WTC11 (cell line): ENCODE data around the gene MAPRE2. TPM values are rescaled to one million over a fixed set of nuclear protein-coding genes. Genes with fewer than 3 reads are reported as not detected.
A peak's percentile ranks its signal among the peaks of the same experiment; 100 is the strongest.

Experiments used
- ATAC-seq: fragments of 200-7000 bp; cut with Tn5 transposase; 2 replicates; pipeline ENCODE4 v1.10.0; 2021; ENCODE audit warnings: mild to moderate bottlenecking, moderate library complexity
- CTCF ChIA-PET: fragments of 300-600 bp; sonication (Branson Sonifier 250); formaldehyde crosslinking; loops from one replicate; lab custom pipeline; 2021; ENCODE audit warnings: antibody characterized with exemption; lab: Charles Lee
- POLR2A ChIA-PET: fragments of 350-600 bp; sonication (Branson Sonifier 250); formaldehyde crosslinking; loops from one replicate; lab custom pipeline; 2021; ENCODE audit warnings: antibody characterized with exemption; lab: Charles Lee
- DNase-seq: peaks from one replicate; pipeline ENCODE4 v3.0.0; 2021; ENCODE audit warnings: low spot score
- H3K27ac Mint-ChIP-seq: 2 replicates; pipeline ENCODE4 v1.8.0; 2021; ENCODE audit warnings: mixed read lengths
- H3K27me3 Mint-ChIP-seq: 2 replicates; pipeline ENCODE4 v1.8.0; 2021; ENCODE audit warnings: low read depth, mild to moderate bottlenecking, moderate library complexity, mixed read lengths
- H3K36me3 Mint-ChIP-seq: 2 replicates; pipeline ENCODE4 v1.8.0; 2021; ENCODE audit warnings: mixed read lengths
- H3K4me1 Mint-ChIP-seq: 2 replicates; pipeline ENCODE4 v1.8.0; 2022; ENCODE audit warnings: mixed read lengths
- H3K4me3 Mint-ChIP-seq: 2 replicates; pipeline ENCODE4 v1.8.0; 2021; ENCODE audit warnings: mild to moderate bottlenecking, moderate library complexity, mixed read lengths
- H3K9me3 Mint-ChIP-seq: 2 replicates; pipeline ENCODE4 v1.8.0; 2021; ENCODE audit warnings: mixed read lengths
- CREB1 ChIP-seq: sonication (generic); formaldehyde crosslinking; IDR thresholded peaks from 2 replicates; pipeline ENCODE4 v1.8.0; 2023; ENCODE audit warnings: mild to moderate bottlenecking, missing genetic modification reagents
- ELF4 ChIP-seq: sonication (generic); formaldehyde crosslinking; IDR thresholded peaks from 2 replicates; pipeline ENCODE4 v1.8.1; 2022; ENCODE audit warnings: low read depth, mild to moderate bottlenecking, moderate library complexity, missing genetic modification reagents
- FOXK1 ChIP-seq: sonication (generic); formaldehyde crosslinking; IDR thresholded peaks from 2 replicates; pipeline ENCODE4 v1.8.0; 2022; ENCODE audit warnings: mild to moderate bottlenecking, moderate library complexity, missing genetic modification reagents
- GRHL2 ChIP-seq: fragments of 250-450 bp; sonication (Bioruptor Pico); IDR thresholded peaks from 2 replicates; pipeline ENCODE4 v1.8.0; 2022; ENCODE audit warnings: mild to moderate bottlenecking, moderate library complexity; ENCODE audit not compliant: insufficient replicate concordance, severe bottlenecking
- GTF2I ChIP-seq: fragments of 250-450 bp; sonication (Bioruptor Pico); conservative IDR thresholded peaks from 2 replicates; pipeline ENCODE4 v1.4.0; 2021; ENCODE audit warnings: mild to moderate bottlenecking
- IRF2 ChIP-seq: sonication (generic); formaldehyde crosslinking; IDR thresholded peaks from 2 replicates; pipeline ENCODE4 v1.8.0; 2022; ENCODE audit warnings: low read depth, missing genetic modification reagents, borderline replicate concordance
- JAZF1 ChIP-seq: fragments of 250-450 bp; sonication (Bioruptor Pico); IDR thresholded peaks from 2 replicates; pipeline ENCODE4 v1.9.0; 2021; ENCODE audit warnings: moderate library complexity, mild to moderate bottlenecking, inconsistent platforms
- NFE2L1 ChIP-seq: sonication (generic); formaldehyde crosslinking; IDR thresholded peaks from 2 replicates; pipeline ENCODE4 v1.8.1; 2023; ENCODE audit warnings: missing genetic modification reagents
- NR1H2 ChIP-seq: sonication (generic); formaldehyde crosslinking; IDR thresholded peaks from 2 replicates; pipeline ENCODE4 v1.9.0; 2021; ENCODE audit warnings: mild to moderate bottlenecking, moderate library complexity, missing genetic modification reagents
- RORB ChIP-seq: fragments of 250-450 bp; sonication (Bioruptor Pico); IDR thresholded peaks from 2 replicates; pipeline ENCODE4 v1.9.0; 2021; ENCODE audit warnings: mild to moderate bottlenecking
- ZBTB21 ChIP-seq: sonication (generic); formaldehyde crosslinking; IDR thresholded peaks from 2 replicates; pipeline ENCODE4 v1.8.1; 2023; ENCODE audit warnings: mild to moderate bottlenecking, missing genetic modification reagents, borderline replicate concordance
- ZNF219 ChIP-seq: sonication (generic); formaldehyde crosslinking; IDR thresholded peaks from 2 replicates; pipeline ENCODE4 v1.8.0; 2023; ENCODE audit warnings: missing genetic modification reagents, mild to moderate bottlenecking, borderline replicate concordance
- ZNF416 ChIP-seq: fragments of 250-450 bp; sonication (Bioruptor Pico); IDR thresholded peaks from 2 replicates; pipeline ENCODE4 v1.9.0; 2021; ENCODE audit warnings: mild to moderate bottlenecking, inconsistent platforms
- ZNF671 ChIP-seq: fragments of 250-450 bp; sonication (Bioruptor Pico); IDR thresholded peaks from 2 replicates; pipeline ENCODE4 v1.8.0; 2021; ENCODE audit warnings: mild to moderate bottlenecking
- total RNA-seq: library from RNA; stranded (reverse); gene quantifications from 3 replicates; pipeline ENCODE4 v1.2.3, GENCODE V29; 2021
- TF ChIP-seq, protein P1 (sequence below): sonication (generic); formaldehyde crosslinking; IDR thresholded peaks from 2 replicates; pipeline ENCODE4 v1.8.0; 2022; ENCODE audit warnings: mild to moderate bottlenecking, missing genetic modification reagents
- TF ChIP-seq, protein P2 (sequence below): sonication (generic); formaldehyde crosslinking; IDR thresholded peaks from 2 replicates; pipeline ENCODE4 v1.8.1; 2023; ENCODE audit warnings: mild to moderate bottlenecking, missing genetic modification reagents, moderate library complexity
- TF ChIP-seq, protein P3 (sequence below): fragments of 200-600 bp; IDR thresholded peaks from 2 replicates; pipeline ENCODE4 v1.8.0; 2022; ENCODE audit warnings: antibody characterized with exemption
- TF ChIP-seq, protein P4 (sequence below): fragments of 250-450 bp; sonication (Bioruptor Pico); IDR thresholded peaks from 2 replicates; pipeline ENCODE4 v1.8.0; 2021; ENCODE audit warnings: mild to moderate bottlenecking
- TF ChIP-seq, protein P5 (sequence below): sonication (generic); formaldehyde crosslinking; IDR thresholded peaks from 2 replicates; pipeline ENCODE4 v1.8.0; 2022; ENCODE audit warnings: mild to moderate bottlenecking, missing genetic modification reagents
- TF ChIP-seq, protein P6 (sequence below): sonication (generic); formaldehyde crosslinking; IDR thresholded peaks from 2 replicates; pipeline ENCODE4 v1.8.1; 2023; ENCODE audit warnings: mild to moderate bottlenecking, moderate library complexity, missing genetic modification reagents
- TF ChIP-seq, protein P7 (sequence below): sonication (generic); formaldehyde crosslinking; IDR thresholded peaks from 2 replicates; pipeline ENCODE4 v1.8.0; 2022; ENCODE audit warnings: mild to moderate bottlenecking, missing genetic modification reagents
- TF ChIP-seq, protein P8 (sequence below): sonication (generic); formaldehyde crosslinking; IDR thresholded peaks from 2 replicates; pipeline ENCODE4 v1.8.1; 2023; ENCODE audit warnings: mild to moderate bottlenecking, missing genetic modification reagents
- TF ChIP-seq, protein P9 (sequence below): sonication (generic); formaldehyde crosslinking; IDR thresholded peaks from 2 replicates; pipeline ENCODE4 v1.8.1; 2022; ENCODE audit warnings: mild to moderate bottlenecking, moderate library complexity, missing genetic modification reagents

The MAPRE2 gene
- total RNA-seq, 1 experiment from 2014 or later = 20.4 TPM

DNA sequence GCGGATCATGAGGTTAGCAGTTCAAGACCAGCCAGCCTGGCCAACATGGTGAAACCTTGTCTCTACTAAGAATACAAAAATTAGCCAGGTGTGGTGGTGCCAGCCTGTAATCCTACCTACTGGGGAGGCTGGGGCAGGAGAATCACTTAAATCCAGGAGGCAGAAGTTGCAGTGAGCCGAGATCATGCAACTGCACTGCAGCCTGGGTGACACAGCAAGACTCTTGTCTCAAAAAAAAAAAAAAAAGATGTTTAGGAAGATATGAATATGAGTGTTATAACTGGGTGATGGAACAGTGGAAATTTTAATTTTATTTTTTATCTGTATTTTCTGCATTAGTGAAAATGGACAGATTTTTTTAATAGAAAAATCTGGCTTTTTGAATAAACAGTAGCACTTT lies 14.5 kb downstream of the MAPRE2 start:
- Mint-ChIP-seq H3K4me1 (peaks cover 26% of the 10 kb centered on the region), H3K27me3 (no peaks in the 10 kb centered on the region), H3K4me3 (no peak overlapping the region), H3K36me3 (no peaks in the 10 kb centered on the region), H3K27ac (no peak overlapping the region), H3K9me3 (no peaks in the 10 kb centered on the region)
- DNase-seq = no peak
- ChIA-PET POLR2A (no interaction called here), CTCF (no interaction called here)
- TF ChIP-seq JAZF1 (CRISPR knock-in tag) (no peak), ZNF671 (CRISPR knock-in tag) (no peak), GTF2I (no peak), CREB1 (CRISPR knock-in tag) (no peak), RORB (no peak), ZBTB21 (CRISPR knock-in tag) (no peak), IRF2 (CRISPR knock-in tag) (no peak)
- TF ChIP-seq, protein P1, sequence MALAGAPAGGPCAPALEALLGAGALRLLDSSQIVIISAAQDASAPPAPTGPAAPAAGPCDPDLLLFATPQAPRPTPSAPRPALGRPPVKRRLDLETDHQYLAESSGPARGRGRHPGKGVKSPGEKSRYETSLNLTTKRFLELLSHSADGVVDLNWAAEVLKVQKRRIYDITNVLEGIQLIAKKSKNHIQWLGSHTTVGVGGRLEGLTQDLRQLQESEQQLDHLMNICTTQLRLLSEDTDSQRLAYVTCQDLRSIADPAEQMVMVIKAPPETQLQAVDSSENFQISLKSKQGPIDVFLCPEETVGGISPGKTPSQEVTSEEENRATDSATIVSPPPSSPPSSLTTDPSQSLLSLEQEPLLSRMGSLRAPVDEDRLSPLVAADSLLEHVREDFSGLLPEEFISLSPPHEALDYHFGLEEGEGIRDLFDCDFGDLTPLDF (CRISPR knock-in tag) = no peak
- TF ChIP-seq, protein P2, sequence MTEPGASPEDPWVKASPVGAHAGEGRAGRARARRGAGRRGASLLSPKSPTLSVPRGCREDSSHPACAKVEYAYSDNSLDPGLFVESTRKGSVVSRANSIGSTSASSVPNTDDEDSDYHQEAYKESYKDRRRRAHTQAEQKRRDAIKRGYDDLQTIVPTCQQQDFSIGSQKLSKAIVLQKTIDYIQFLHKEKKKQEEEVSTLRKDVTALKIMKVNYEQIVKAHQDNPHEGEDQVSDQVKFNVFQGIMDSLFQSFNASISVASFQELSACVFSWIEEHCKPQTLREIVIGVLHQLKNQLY (CRISPR knock-in tag) = no peak
- TF ChIP-seq, protein P3, sequence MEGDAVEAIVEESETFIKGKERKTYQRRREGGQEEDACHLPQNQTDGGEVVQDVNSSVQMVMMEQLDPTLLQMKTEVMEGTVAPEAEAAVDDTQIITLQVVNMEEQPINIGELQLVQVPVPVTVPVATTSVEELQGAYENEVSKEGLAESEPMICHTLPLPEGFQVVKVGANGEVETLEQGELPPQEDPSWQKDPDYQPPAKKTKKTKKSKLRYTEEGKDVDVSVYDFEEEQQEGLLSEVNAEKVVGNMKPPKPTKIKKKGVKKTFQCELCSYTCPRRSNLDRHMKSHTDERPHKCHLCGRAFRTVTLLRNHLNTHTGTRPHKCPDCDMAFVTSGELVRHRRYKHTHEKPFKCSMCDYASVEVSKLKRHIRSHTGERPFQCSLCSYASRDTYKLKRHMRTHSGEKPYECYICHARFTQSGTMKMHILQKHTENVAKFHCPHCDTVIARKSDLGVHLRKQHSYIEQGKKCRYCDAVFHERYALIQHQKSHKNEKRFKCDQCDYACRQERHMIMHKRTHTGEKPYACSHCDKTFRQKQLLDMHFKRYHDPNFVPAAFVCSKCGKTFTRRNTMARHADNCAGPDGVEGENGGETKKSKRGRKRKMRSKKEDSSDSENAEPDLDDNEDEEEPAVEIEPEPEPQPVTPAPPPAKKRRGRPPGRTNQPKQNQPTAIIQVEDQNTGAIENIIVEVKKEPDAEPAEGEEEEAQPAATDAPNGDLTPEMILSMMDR = no peak
- TF ChIP-seq, protein P4, sequence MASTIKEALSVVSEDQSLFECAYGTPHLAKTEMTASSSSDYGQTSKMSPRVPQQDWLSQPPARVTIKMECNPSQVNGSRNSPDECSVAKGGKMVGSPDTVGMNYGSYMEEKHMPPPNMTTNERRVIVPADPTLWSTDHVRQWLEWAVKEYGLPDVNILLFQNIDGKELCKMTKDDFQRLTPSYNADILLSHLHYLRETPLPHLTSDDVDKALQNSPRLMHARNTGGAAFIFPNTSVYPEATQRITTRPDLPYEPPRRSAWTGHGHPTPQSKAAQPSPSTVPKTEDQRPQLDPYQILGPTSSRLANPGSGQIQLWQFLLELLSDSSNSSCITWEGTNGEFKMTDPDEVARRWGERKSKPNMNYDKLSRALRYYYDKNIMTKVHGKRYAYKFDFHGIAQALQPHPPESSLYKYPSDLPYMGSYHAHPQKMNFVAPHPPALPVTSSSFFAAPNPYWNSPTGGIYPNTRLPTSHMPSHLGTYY (CRISPR knock-in tag) = no peak
- ATAC-seq = no peak

DNA sequence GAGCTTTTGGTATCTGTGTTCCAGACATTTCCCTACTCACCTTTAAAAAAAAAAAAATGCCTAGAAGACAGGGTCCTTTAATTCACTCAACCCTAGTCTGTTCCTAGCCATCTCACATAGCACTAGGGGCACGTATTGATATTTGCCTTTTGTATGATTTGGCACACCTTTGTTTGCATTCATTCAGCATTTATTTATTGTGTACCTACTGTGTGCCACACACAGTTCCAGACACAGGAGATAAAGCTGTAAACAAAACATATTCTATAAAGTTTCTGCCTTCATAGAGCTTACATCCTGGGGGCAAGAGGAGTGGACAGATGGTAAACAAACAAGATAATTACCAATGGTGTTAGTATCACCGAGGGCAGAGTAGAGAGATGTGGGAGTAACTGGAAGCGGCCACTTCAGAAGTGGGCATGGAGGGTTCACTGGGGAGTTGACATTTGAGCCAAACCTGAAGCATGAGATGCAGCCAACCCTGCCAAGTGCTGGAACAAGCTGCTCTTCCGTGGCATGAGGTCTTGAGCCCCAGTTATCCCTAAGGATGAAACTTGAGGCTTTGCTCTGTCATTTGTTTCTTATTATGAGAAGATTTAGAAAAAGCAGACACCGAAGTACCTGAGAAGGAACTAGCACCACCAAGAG lies 18.2 kb downstream of the MAPRE2 start:
- Mint-ChIP-seq H3K9me3 (no peaks in the 10 kb centered on the region), H3K27me3 (no peaks in the 10 kb centered on the region), H3K4me3 (no peak overlapping the region), H3K4me1 (peaks cover 30% of the 10 kb centered on the region), H3K36me3 (no peaks in the 10 kb centered on the region), H3K27ac (peak overlapping the region; percentile 6; the same call in 1 of the 2 replicates)
- DNase-seq (no peak), ATAC-seq (no peak)
- ChIA-PET POLR2A (no interaction called here), CTCF (interaction anchor here (0.6 to 1.2 kb wide), 5 partner anchors 17 to 68 kb away, joined by 3 to 4 read pairs (median 3); partner anchors contain the start of gene MAPRE2)
- TF ChIP-seq ZNF416 (CRISPR knock-in tag) (no peak), IRF2 (CRISPR knock-in tag) (no peak), NR1H2 (CRISPR knock-in tag) (no peak), FOXK1 (no peak), JAZF1 (CRISPR knock-in tag) (no peak), GRHL2 (CRISPR knock-in tag) (no peak), ELF4 (CRISPR knock-in tag) (no peak), ZNF219 (CRISPR knock-in tag) (no peak), NFE2L1 (CRISPR knock-in tag) (no peak)
- TF ChIP-seq, protein P5, sequence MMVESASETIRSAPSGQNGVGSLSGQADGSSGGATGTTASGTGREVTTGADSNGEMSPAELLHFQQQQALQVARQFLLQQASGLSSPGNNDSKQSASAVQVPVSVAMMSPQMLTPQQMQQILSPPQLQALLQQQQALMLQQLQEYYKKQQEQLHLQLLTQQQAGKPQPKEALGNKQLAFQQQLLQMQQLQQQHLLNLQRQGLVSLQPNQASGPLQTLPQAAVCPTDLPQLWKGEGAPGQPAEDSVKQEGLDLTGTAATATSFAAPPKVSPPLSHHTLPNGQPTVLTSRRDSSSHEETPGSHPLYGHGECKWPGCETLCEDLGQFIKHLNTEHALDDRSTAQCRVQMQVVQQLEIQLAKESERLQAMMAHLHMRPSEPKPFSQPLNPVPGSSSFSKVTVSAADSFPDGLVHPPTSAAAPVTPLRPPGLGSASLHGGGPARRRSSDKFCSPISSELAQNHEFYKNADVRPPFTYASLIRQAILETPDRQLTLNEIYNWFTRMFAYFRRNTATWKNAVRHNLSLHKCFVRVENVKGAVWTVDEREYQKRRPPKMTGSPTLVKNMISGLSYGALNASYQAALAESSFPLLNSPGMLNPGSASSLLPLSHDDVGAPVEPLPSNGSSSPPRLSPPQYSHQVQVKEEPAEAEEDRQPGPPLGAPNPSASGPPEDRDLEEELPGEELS (CRISPR knock-in tag) = no peak
- TF ChIP-seq, protein P6, sequence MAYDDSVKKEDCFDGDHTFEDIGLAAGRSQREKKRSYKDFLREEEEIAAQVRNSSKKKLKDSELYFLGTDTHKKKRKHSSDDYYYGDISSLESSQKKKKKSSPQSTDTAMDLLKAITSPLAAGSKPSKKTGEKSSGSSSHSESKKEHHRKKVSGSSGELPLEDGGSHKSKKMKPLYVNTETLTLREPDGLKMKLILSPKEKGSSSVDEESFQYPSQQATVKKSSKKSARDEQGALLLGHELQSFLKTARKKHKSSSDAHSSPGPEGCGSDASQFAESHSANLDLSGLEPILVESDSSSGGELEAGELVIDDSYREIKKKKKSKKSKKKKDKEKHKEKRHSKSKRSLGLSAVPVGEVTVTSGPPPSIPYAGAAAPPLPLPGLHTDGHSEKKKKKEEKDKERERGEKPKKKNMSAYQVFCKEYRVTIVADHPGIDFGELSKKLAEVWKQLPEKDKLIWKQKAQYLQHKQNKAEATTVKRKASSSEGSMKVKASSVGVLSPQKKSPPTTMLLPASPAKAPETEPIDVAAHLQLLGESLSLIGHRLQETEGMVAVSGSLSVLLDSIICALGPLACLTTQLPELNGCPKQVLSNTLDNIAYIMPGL = no peak
- TF ChIP-seq, protein P7, sequence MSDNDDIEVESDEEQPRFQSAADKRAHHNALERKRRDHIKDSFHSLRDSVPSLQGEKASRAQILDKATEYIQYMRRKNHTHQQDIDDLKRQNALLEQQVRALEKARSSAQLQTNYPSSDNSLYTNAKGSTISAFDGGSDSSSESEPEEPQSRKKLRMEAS (CRISPR knock-in tag) = no peak
- TF ChIP-seq, protein P8, sequence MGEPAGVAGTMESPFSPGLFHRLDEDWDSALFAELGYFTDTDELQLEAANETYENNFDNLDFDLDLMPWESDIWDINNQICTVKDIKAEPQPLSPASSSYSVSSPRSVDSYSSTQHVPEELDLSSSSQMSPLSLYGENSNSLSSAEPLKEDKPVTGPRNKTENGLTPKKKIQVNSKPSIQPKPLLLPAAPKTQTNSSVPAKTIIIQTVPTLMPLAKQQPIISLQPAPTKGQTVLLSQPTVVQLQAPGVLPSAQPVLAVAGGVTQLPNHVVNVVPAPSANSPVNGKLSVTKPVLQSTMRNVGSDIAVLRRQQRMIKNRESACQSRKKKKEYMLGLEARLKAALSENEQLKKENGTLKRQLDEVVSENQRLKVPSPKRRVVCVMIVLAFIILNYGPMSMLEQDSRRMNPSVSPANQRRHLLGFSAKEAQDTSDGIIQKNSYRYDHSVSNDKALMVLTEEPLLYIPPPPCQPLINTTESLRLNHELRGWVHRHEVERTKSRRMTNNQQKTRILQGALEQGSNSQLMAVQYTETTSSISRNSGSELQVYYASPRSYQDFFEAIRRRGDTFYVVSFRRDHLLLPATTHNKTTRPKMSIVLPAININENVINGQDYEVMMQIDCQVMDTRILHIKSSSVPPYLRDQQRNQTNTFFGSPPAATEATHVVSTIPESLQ (CRISPR knock-in tag) = no peak
- TF ChIP-seq, protein P9, sequence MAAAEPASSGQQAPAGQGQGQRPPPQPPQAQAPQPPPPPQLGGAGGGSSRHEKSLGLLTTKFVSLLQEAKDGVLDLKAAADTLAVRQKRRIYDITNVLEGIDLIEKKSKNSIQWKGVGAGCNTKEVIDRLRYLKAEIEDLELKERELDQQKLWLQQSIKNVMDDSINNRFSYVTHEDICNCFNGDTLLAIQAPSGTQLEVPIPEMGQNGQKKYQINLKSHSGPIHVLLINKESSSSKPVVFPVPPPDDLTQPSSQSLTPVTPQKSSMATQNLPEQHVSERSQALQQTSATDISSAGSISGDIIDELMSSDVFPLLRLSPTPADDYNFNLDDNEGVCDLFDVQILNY = no peak
